Adrenal gland (tissue), 12 donors: Measurements from ENCODE around the gene GTF2IRD1. TPM values are rescaled to one million over a fixed set of nuclear protein-coding genes. Genes with fewer than 3 reads are reported as not detected.
"Not testable (repeated sequence)": the region's sequence is repeated elsewhere in the genome, so short reads cannot be mapped to it uniquely, and the experiment has no call there.

Experiments used
- DNase-seq, 7 donors: peaks; one replicate each; pipeline ENCODE4 v3.0.0-alpha.2; 2019 to 2020
- H3K27ac ChIP-seq, 5 donors: fragments of 200-600 bp; sonication (generic) in 4 of 5; 1 replicate in 3 of 5; 2 replicates in 2 of 5; pipeline versions ENCODE4 v1.5.1 to v1.8.0; 2016 to 2020; ENCODE audit warnings: mild to moderate bottlenecking in 1 of 5
- H3K27me3 ChIP-seq: fragments of 200-600 bp; 2 replicates; pipeline ENCODE4 v1.8.0; 2021
- H3K36me3 ChIP-seq, 2 donors: fragments of 200-600 bp; replicated peaks in 1 of 2; 1 replicate in 1 of 2; 2 replicates in 1 of 2; pipeline versions ENCODE4 v1.5.1 to v1.8.0; 2018 to 2022
- H3K4me1 ChIP-seq, 2 donors: fragments of 200-600 bp; replicated peaks in 1 of 2; 1 replicate in 1 of 2; 2 replicates in 1 of 2; pipeline versions ENCODE4 v1.5.1 to v1.8.0; 2018 to 2021
- H3K4me3 ChIP-seq, 4 donors: fragments of 200-600 bp; sonication (generic) in 3 of 4; one replicate each; pipeline ENCODE4 v1.5.1; 2016 to 2018
- H3K9me3 ChIP-seq, 3 donors: fragments of 200-600 bp; sonication (generic) in 1 of 3; replicated peaks in 1 of 3; 1 replicate in 2 of 3; 2 replicates in 1 of 3; pipeline versions ENCODE4 v1.5.1 to v1.8.0; 2016 to 2021
- CTCF ChIP-seq, 6 experiments: fragments of 450-650 bp in 4 of 6; fragments of 200-600 bp in 2 of 6; sonication (generic) in 1 of 6; IDR thresholded peaks; 1 replicate in 5 of 6; 2 replicates in 1 of 6; pipeline versions ENCODE4 v1.5.1 to v1.8.0; 2016 to 2021; ENCODE audit warnings: antibody characterized with exemption in 6 of 6, mild to moderate bottlenecking in 2 of 6, moderate library complexity in 1 of 6
- POLR2A ChIP-seq, 2 donors: fragments of 450-650 bp; IDR thresholded peaks; one replicate each; pipeline ENCODE4 v1.6.1; 2017; ENCODE audit warnings: antibody characterized with exemption in 2 of 2, mild to moderate bottlenecking in 2 of 2, moderate library complexity in 1 of 2
- WGBS, 4 donors: extraction: QIAGEN DNeasy Blood & Tissue Kit in 2 of 4; methylation state at CpG; one replicate each; pipeline versions ENCODE4 v1.1.5 to v1.1.7; 2013 to 2017; 5-methylcytosine and 5-hydroxymethylcytosine counted together
- intact Hi-C, 2 donors: fragments of 100-400 bp; cut with DNase I; formaldehyde crosslinking; loops; one replicate each; pipeline versions ENCODE4 v1.14.1 to v1.15.0; 2022 to 2023
- polyA plus RNA-seq, 3 donors: library from polyadenylated mRNA; stranded (reverse); fragments of 200-250 nt in 2 of 3; fragments of 350-450 nt in 1 of 3; fragmentation: Illumina TruSeq in 1 of 3; extraction: RNeasy Lipid Tissue Mini Kit (QIAGEN cat#74804) in 1 of 3; gene quantifications; one replicate each; pipeline ENCODE4 v1.2.3, GENCODE V29; 2013 to 2014
- total RNA-seq, 9 donors: library from RNA; depleted of rRNA in 4 of 9; stranded (reverse); fragments of >200 nt in 4 of 9; fragments of 120-200 nt in 1 of 9; fragmentation: NEBNext Ultra II Directional in 1 of 9; extraction: Animal tissue kit (Norgen Biotek cat#: 25700) in 1 of 9; gene quantifications; one replicate each; pipeline versions ENCODE4 v1.1.0 to v1.2.4, GENCODE V29; 2013 to 2023
- donor health status: healthy with polysubstance abuse.
- donor health status: Bipolar disorder and iron deficiency.
- donor health status: DM: yes; HTN: yes; CAD: no.
- donor health status: DM: no; HTN: no; CAD: no.
- donor health status: DM: no; HTN: no; CAD: no.
- donor health status: DM: yes; HTN: yes; CAD: no.

GTF2IRD1 gene
- total and polyA plus RNA-seq, 12 donors = 7.4 to 41.3 (median 25.2) TPM

- no peak overlapping the region for H3K4me3 ChIP-seq
- no peaks in the 10 kb centered on the region for H3K9me3 ChIP-seq
- intact Hi-C loops = loop anchor here (5.0 to 10.0 kb wide), 2 partner anchors 115 to 133 kb away; no protein-coding TSS in a partner anchor
- H3K27ac ChIP-seq = no peak overlapping the region
- no peak for DNase-seq
- TF ChIP-seq CTCF (IDR thresholded peaks at IDR 0.05) (no peak), POLR2A (IDR thresholded peaks at IDR 0.05) (no peak)
- H3K36me3 ChIP-seq = peaks cover 0 to 17% of the 10 kb centered on the region in 2 donors
- H3K27me3 ChIP-seq = no peaks in the 10 kb centered on the region
- no peaks in the 10 kb centered on the region for H3K4me1 ChIP-seq
- 84 to 90% (median 88%) methylated on average over 4 to 5 of the region's 5 CpGs for WGBS, 4 donors
Measured at GRCh38 chr7:74560086-74560719, 106.5 kb downstream of the GTF2IRD1 start.

GRCh38 chr7:74561898-74562613 is 108.3 kb downstream of the GTF2IRD1 start:
- H3K4me1 ChIP-seq = no peaks in the 10 kb centered on the region
- no peak overlapping the region for H3K27ac ChIP-seq
- TF ChIP-seq POLR2A (IDR thresholded peaks at IDR 0.05) (no peak), CTCF (IDR thresholded peaks at IDR 0.05) (no peak)
- peak in 3 of 7 donors; percentile 35 to 49 (median 37) for DNase-seq
- 81 to 97% (median 88%) methylated on average over 6 to 12 of the region's 12 CpGs for WGBS, 4 donors
- H3K9me3 ChIP-seq = no peaks in the 10 kb centered on the region
- intact Hi-C loops = loop anchor here (5.0 to 10.0 kb wide), 2 partner anchors 117 to 135 kb away; no protein-coding TSS in a partner anchor
- no peaks in the 10 kb centered on the region for H3K27me3 ChIP-seq
- H3K4me3 ChIP-seq = no peak overlapping the region
- H3K36me3 ChIP-seq = peaks cover 0 to 17% of the 10 kb centered on the region in 2 donors

- not testable (repeated sequence) for H3K27ac ChIP-seq, H3K27me3 ChIP-seq, DNase-seq, H3K9me3 ChIP-seq, H3K4me1 ChIP-seq, H3K36me3 ChIP-seq, H3K4me3 ChIP-seq
- 97% methylated on average over 6 of the region's 6 CpGs for WGBS, 4 donors
- intact Hi-C loops = loop anchor here (5.0 to 10.0 kb wide), 2 partner anchors 119 to 136 kb away; no protein-coding TSS in a partner anchor
Measured at GRCh38 chr7:74563639-74564038, 109.9 kb downstream of the GTF2IRD1 start.

- 88 to 96% (median 92%) methylated on average over 2 of the region's 2 CpGs for WGBS, 4 donors
- DNase-seq = no peak
- Histone ChIP-seq H3K27ac (no peak overlapping the region), H3K9me3 (no peaks in the 10 kb centered on the region), H3K4me1 (peaks cover 0 to 15% of the 10 kb centered on the region in 2 donors), H3K27me3 (no peaks in the 10 kb centered on the region), H3K4me3 (no peak overlapping the region), H3K36me3 (no peaks in the 10 kb centered on the region)
- intact Hi-C loops = loop anchor here in 1 of 2 donors (2.0 to 10.0 kb wide), 2 partner anchors 122 to 150 kb away; no protein-coding TSS in a partner anchor
- TF ChIP-seq CTCF (IDR thresholded peaks at IDR 0.05) (no peak), POLR2A (IDR thresholded peaks at IDR 0.05) (no peak)
Measured at GRCh38 chr7:74567318-74567668, 113.6 kb downstream of the GTF2IRD1 start.
